Gastrocnemius medialis (tissue), 4 donors: ENCODE results near the gene ARG2. TPM values are rescaled to one million over a fixed set of nuclear protein-coding genes. Genes with fewer than 3 reads are reported as not detected.

ENCODE experiments used
- ATAC-seq, 2 donors: fragments of 150-250 bp; one replicate each; pipeline ENCODE4 v1.9.1; 2016
- DNase-seq, 2 donors: peaks; one replicate each; pipeline ENCODE4 v3.0.0-alpha.2; 2019
- H3K27ac ChIP-seq, 4 donors: fragments of 200-600 bp; sonication (generic); 1 replicate in 1 of 4; 2 replicates in 3 of 4; pipeline ENCODE4 v1.5.1; 2016 to 2018; ENCODE audit warnings: mild to moderate bottlenecking in 2 of 4, moderate library complexity in 1 of 4
- H3K27me3 ChIP-seq, 3 donors: fragments of 200-600 bp; sonication (generic) in 2 of 3; 1 replicate in 1 of 3; 2 replicates in 2 of 3; pipeline versions ENCODE4 v1.5.1 to v1.6.0; 2016 to 2019; ENCODE audit warnings: mild to moderate bottlenecking in 1 of 3, moderate library complexity in 1 of 3
- H3K36me3 ChIP-seq, 2 donors: fragments of 200-600 bp; sonication (generic) in 1 of 2; one replicate each; pipeline ENCODE4 v1.5.1; 2017 to 2018
- H3K4me1 ChIP-seq, 2 donors: fragments of 200-600 bp; sonication (generic) in 1 of 2; one replicate each; pipeline ENCODE4 v1.5.1; 2016 to 2017; ENCODE audit warnings: mild to moderate bottlenecking in 2 of 2
- H3K4me3 ChIP-seq, 4 donors: fragments of 200-600 bp; sonication (generic) in 3 of 4; 1 replicate in 1 of 4; 2 replicates in 3 of 4; pipeline ENCODE4 v1.5.1; 2016 to 2019; ENCODE audit warnings: mild to moderate bottlenecking in 2 of 4
- H3K9me3 ChIP-seq, 3 donors: fragments of 200-600 bp; sonication (generic) in 2 of 3; 1 replicate in 1 of 3; 2 replicates in 2 of 3; pipeline ENCODE4 v1.5.1; 2016 to 2019
- POLR2A ChIP-seq, 2 donors: fragments of 450-650 bp; IDR thresholded peaks; one replicate each; pipeline ENCODE4 v1.6.1; 2017; ENCODE audit warnings: antibody characterized with exemption in 2 of 2, mild to moderate bottlenecking in 2 of 2, moderate library complexity in 2 of 2
- in situ Hi-C, 4 donors: fragments of 200-750 bp; cut with MboI; loops; one replicate each; pipeline versions ENCODE4 v1.15.0 to v1.8.0; 2017; ENCODE audit warnings: low sequenced_read_pairs in 4 of 4
- intact Hi-C: fragments of 100-400 bp; cut with DNase I; formaldehyde crosslinking; loops from one replicate; pipeline ENCODE4 v1.15.1; 2023; ENCODE audit warnings: low total_unique reads
- total RNA-seq, 4 donors: library from RNA; depleted of rRNA; stranded (reverse); fragments of >200 nt; gene quantifications; one replicate each; pipeline versions ENCODE4 v1.1.0 to v1.2.3, GENCODE V29; 2016
- TF ChIP-seq, protein P1 (sequence below), 5 experiments: fragments of 450-650 bp in 3 of 5; fragments of 200-600 bp in 2 of 5; sonication (generic) in 2 of 5; IDR thresholded peaks in 4 of 5; conservative IDR thresholded peaks in 1 of 5; 1 replicate in 4 of 5; 2 replicates in 1 of 5; pipeline ENCODE4 v1.5.1; 2016 to 2019; ENCODE audit warnings: antibody characterized with exemption in 5 of 5, mild to moderate bottlenecking in 3 of 5, moderate library complexity in 3 of 5

Gene ARG2
- total RNA-seq, 4 donors from 2014 or later, result 4.0 to 662 (median 152) TPM

DNA sequence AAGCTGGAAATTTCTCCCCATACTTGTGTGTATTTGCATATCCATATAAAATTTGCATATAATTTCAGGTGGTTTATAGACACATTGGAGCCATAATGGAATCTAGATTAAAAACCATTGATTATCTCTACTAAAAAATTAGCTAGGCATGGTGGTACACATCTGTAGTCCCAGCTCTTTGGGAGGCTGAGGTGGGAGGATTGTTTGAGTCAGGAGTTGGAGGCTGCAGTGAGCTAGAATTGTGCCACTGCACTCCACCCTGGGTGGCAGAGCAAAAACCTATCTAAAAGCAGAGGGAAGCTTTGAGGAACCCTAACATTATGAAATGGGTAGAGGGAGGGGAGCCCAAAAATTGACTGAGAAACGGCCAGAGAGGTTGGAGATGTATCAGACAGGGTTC lies 78.5 kb downstream of the ARG2 start:
- ATAC-seq (no peak), DNase-seq (no peak)
- H3K27ac ChIP-seq, result no peak overlapping the region
- in situ Hi-C loops (no loop called here), intact Hi-C loops (loop anchor here (5.0 kb wide), 1 partner anchor 119 kb away; the partner anchor contains the start of genes RAD51B and ZFYVE26)
- H3K27me3 ChIP-seq, result no peaks in the 10 kb centered on the region
- H3K36me3 ChIP-seq, result no peaks in the 10 kb centered on the region
- TF ChIP-seq, protein P1, sequence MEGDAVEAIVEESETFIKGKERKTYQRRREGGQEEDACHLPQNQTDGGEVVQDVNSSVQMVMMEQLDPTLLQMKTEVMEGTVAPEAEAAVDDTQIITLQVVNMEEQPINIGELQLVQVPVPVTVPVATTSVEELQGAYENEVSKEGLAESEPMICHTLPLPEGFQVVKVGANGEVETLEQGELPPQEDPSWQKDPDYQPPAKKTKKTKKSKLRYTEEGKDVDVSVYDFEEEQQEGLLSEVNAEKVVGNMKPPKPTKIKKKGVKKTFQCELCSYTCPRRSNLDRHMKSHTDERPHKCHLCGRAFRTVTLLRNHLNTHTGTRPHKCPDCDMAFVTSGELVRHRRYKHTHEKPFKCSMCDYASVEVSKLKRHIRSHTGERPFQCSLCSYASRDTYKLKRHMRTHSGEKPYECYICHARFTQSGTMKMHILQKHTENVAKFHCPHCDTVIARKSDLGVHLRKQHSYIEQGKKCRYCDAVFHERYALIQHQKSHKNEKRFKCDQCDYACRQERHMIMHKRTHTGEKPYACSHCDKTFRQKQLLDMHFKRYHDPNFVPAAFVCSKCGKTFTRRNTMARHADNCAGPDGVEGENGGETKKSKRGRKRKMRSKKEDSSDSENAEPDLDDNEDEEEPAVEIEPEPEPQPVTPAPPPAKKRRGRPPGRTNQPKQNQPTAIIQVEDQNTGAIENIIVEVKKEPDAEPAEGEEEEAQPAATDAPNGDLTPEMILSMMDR (IDR thresholded peaks at IDR 0.05 in 4 of 5, conservative IDR thresholded peaks at IDR 0.05 in 1 of 5), result no peak
- TF ChIP-seq POLR2A (IDR thresholded peaks at IDR 0.05), result no peak
- H3K4me3 ChIP-seq, result no peak overlapping the region
- no peaks in the 10 kb centered on the region for H3K9me3 ChIP-seq
- H3K4me1 ChIP-seq, result peaks cover 6% of the 10 kb centered on the region in 2 donors

Other genes with a start within 250 kb of the ARG2 start
- under 1 TPM in 2 of 4 donors, not detected in 2; 0.44 to 0.94 TPM for gene PLEK2, start 207.8 kb upstream of the ARG2 start, total RNA-seq
- 1 to 10 TPM in 1 of 4 donors, under 1 TPM in 2, not detected in 1; 0.07 to 3.3 (median 0.20) TPM for gene TMEM229B, start 131.2 kb upstream of the ARG2 start, total RNA-seq
- gene PLEKHH1, start 86.6 kb upstream of the ARG2 start, total RNA-seq, result 1 to 10 TPM in 3 of 4 donors, under 1 TPM in 1; 0.75 to 3.4 (median 2.5) TPM
- gene PIGH, start 19.7 kb upstream of the ARG2 start, total RNA-seq, result 10 to 100 TPM; 27.8 to 48.5 (median 35.3) TPM
- gene VTI1B, start 54.7 kb downstream of the ARG2 start, total RNA-seq, result 10 to 100 TPM; 33.7 to 69.1 (median 52.8) TPM
- 1 to 10 TPM; 6.6 to 8.3 (median 7.5) TPM for gene RDH11, start 75.8 kb downstream of the ARG2 start, total RNA-seq
- under 1 TPM in 1 of 4 donors, not detected in 3; 0.13 TPM for gene RDH12, start 82.0 kb downstream of the ARG2 start, total RNA-seq
- 10 to 100 TPM; 16.3 to 26.3 (median 17.6) TPM for gene ZFYVE26, start 196.7 kb downstream of the ARG2 start, total RNA-seq
- 1 to 10 TPM; 1.6 to 3.3 (median 2.4) TPM for gene RAD51B, start 199.9 kb downstream of the ARG2 start, total RNA-seq